GM13977 (cell line): ENCODE data around the gene FNDC8.
"Not testable (repeated sequence)": the region's sequence is repeated elsewhere in the genome, so short reads cannot be mapped to it uniquely, and the experiment has no call there.

ENCODE experiments used
- DNase-seq: peaks from one replicate; pipeline ENCODE4 v3.0.0; 2012; ENCODE audit warnings: low spot score
- CTCF ChIP-seq: IDR thresholded peaks from 2 replicates; pipeline ENCODE4 v1.5.1; 2012; ENCODE audit warnings: mild to moderate bottlenecking, control low read depth; ENCODE audit not compliant: insufficient read depth; ENCODE audit errors: extremely low read depth, missing control alignments
- in situ Hi-C: fragments of 300-500 bp; cut with MboI; formaldehyde crosslinking; loops from one replicate; pipeline ENCODE4 v1.12.0; 2022; ENCODE audit warnings: low sequenced_read_pairs, low pct_unique_long_range_greater_than_20kb, mixed read lengths, inconsistent platforms; ENCODE audit not compliant: unreplicated experiment

FNDC8 gene

GRCh38 chr17:35174835-35175334, 53.5 kb downstream of the FNDC8 start:
- TF ChIP-seq CTCF, result no peak
- no peak for DNase-seq
- in situ Hi-C loops, result loop anchor here (25.0 kb wide), 1 partner anchor 362 kb away; the partner anchor contains the start of gene SLFN12L

- DNase-seq, result no peak
- no peak for TF ChIP-seq CTCF
- in situ Hi-C loops, result no loop called here
Observed at GRCh38 chr17:35175638-35176415, 54.4 kb downstream of the FNDC8 start.

- no peak for TF ChIP-seq CTCF
- no peak for DNase-seq
- in situ Hi-C loops, result no loop called here
Observed at GRCh38 chr17:35176897-35177296, 55.5 kb downstream of the FNDC8 start.

GRCh38 chr17:35179379-35179778, 58.0 kb downstream of the FNDC8 start:
- in situ Hi-C loops, DNase-seq: not testable (repeated sequence)
